Fibroblast of lung (primary cell): ENCODE measurements around the gene TVP23C. TPM values are rescaled to one million over a fixed set of nuclear protein-coding genes. Genes with fewer than 3 reads are reported as not detected.
A peak's percentile ranks its signal among the peaks of the same experiment; 100 is the strongest.

Source experiments
- DNase-seq, 2 donors: peaks; one replicate each; pipeline versions ENCODE4 v3.0.0 to v3.0.0-alpha.2; 2010; ENCODE audit warnings: low read depth in 2 of 2
- H2AFZ ChIP-seq: 2 replicates; pipeline ENCODE4 v1.5.1; 2012; ENCODE audit warnings: low read length, control low read depth, inconsistent platforms
- H3K27ac ChIP-seq: 2 replicates; pipeline ENCODE4 v1.5.1; 2011; ENCODE audit warnings: low read length, control low read depth; ENCODE audit not compliant: insufficient read depth
- H3K27me3 ChIP-seq: 2 replicates; pipeline ENCODE4 v1.5.1; 2011; ENCODE audit warnings: mild to moderate bottlenecking, low read length; ENCODE audit not compliant: control insufficient read depth, insufficient read depth
- H3K36me3 ChIP-seq: 2 replicates; pipeline ENCODE4 v1.5.1; 2011; ENCODE audit warnings: low read length; ENCODE audit not compliant: control insufficient read depth, insufficient read depth
- H3K4me1 ChIP-seq: 2 replicates; pipeline ENCODE4 v1.5.1; 2011; ENCODE audit warnings: low read length; ENCODE audit not compliant: control insufficient read depth, insufficient read depth; ENCODE audit errors: extremely low read depth
- H3K4me2 ChIP-seq: 2 replicates; pipeline ENCODE4 v1.5.1; 2011; ENCODE audit warnings: low read length, control low read depth; ENCODE audit not compliant: insufficient read depth; ENCODE audit errors: extremely low read depth
- H3K4me3 ChIP-seq, 4 experiments: fragments of 200-600 bp in 1 of 4; sonication (generic) in 1 of 4; replicated peaks in 1 of 4; 2 replicates each; pipeline ENCODE4 v1.5.1; 2011 to 2016; ENCODE audit warnings: low read length in 4 of 4, low read depth in 3 of 4, mild to moderate bottlenecking in 3 of 4, control low read depth in 2 of 4, inconsistent platforms in 1 of 4, mixed read lengths in 1 of 4; ENCODE audit not compliant: insufficient read depth in 1 of 4; ENCODE audit errors: control extremely low read depth in 1 of 4
- H3K79me2 ChIP-seq: 2 replicates; pipeline ENCODE4 v1.5.1; 2012; ENCODE audit warnings: mild to moderate bottlenecking, low read length, inconsistent platforms; ENCODE audit not compliant: control insufficient read depth, insufficient read depth
- H3K9ac ChIP-seq: 2 replicates; pipeline ENCODE4 v1.5.1; 2011; ENCODE audit warnings: mild to moderate bottlenecking, low read length, control low read depth; ENCODE audit not compliant: insufficient read depth
- H3K9me3 ChIP-seq: 2 replicates; pipeline ENCODE4 v1.5.1; 2012; ENCODE audit warnings: low read depth, low read length; ENCODE audit not compliant: control insufficient read depth, insufficient read depth
- H4K20me1 ChIP-seq: 2 replicates; pipeline ENCODE4 v1.5.1; 2011; ENCODE audit warnings: low read length; ENCODE audit not compliant: control insufficient read depth, insufficient read depth; ENCODE audit errors: extremely low read depth
- EZH2 ChIP-seq: IDR thresholded peaks from 2 replicates; pipeline ENCODE4 v1.5.1; 2012; ENCODE audit warnings: low read length, control low read depth, mild to moderate bottlenecking; ENCODE audit errors: missing control alignments
- polyA plus RNA-seq, 2 donors: library from polyadenylated mRNA; depleted of rRNA in 1 of 2; stranded (reverse) in 1 of 2; unstranded in 1 of 2; fragments of >200 nt; gene quantifications; 2 replicates each; pipeline ENCODE4 v1.2.1, GENCODE V29; 2011 to 2012; ENCODE audit warnings: missing spikeins in 1 of 2
- total RNA-seq: library from RNA; depleted of rRNA; stranded (reverse); fragments of >200 nt; gene quantifications from 2 replicates; pipeline ENCODE4 v1.2.1, GENCODE V29; 2014
- TF ChIP-seq, protein P1 (sequence below), 2 donors: IDR thresholded peaks in 1 of 2; conservative IDR thresholded peaks in 1 of 2; 1 replicate in 1 of 2; 2 replicates in 1 of 2; pipeline ENCODE4 v1.5.1; 2011 to 2012; ENCODE audit warnings: low read length in 2 of 2, control low read depth in 1 of 2, inconsistent platforms in 1 of 2, low read depth in 1 of 2, mild to moderate bottlenecking in 1 of 2

TVP23C gene
- total and polyA plus RNA-seq, 2 donors (not counting 1 experiment from before 2014, with no cell fraction given) = 7.0 to 25.1 TPM

DNA sequence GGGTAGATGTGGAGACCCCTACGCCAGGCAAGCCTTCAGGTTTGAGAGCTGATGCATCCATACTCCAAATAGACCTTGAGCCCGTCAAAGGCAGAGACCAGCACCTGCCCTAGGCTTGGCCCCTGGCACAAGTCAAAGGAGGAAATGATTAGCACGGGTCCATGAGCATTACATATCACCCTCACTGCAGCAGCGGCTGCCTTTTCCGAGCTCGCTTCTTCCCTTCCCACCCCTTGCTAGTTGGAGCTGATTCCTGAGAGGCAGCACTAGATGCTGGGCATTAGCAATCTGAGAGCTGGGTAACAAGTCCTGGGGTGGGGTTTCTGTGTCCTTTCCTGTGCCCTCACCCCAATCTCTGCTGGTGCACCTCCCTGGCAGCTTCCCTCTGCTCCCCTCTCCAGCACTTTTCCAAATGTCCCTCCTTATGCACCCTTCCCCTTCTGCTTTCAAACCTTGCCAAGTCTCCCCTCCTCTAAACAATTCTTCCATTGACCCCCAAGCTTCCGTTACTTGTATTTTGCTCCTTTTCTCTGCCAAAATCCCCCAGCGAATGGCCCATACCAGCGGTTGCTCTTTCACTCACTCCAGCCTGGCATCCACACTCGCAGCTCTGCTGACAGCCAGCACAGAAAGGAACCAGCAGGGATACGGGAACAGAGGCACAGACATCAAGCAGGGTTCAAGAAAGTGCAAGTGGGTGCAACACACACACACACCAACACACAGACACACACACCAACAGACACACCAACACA is 98.9 kb downstream of the TVP23C start:
- DNase-seq = peak in 1 of 2 donors; percentile 27
- Histone ChIP-seq H3K4me1 (peaks cover 19% of the 10 kb centered on the region), H3K9ac (no peak overlapping the region), H2AFZ (no peak overlapping the region), H3K79me2 (no peaks in the 10 kb centered on the region), H4K20me1 (no peaks in the 10 kb centered on the region), H3K27ac (no peak overlapping the region), H3K4me3 (no peak overlapping the region), H3K36me3 (no peaks in the 10 kb centered on the region), H3K4me2 (no peak overlapping the region), H3K27me3 (peaks cover 3% of the 10 kb centered on the region), H3K9me3 (no peaks in the 10 kb centered on the region)
- TF ChIP-seq, protein P1, sequence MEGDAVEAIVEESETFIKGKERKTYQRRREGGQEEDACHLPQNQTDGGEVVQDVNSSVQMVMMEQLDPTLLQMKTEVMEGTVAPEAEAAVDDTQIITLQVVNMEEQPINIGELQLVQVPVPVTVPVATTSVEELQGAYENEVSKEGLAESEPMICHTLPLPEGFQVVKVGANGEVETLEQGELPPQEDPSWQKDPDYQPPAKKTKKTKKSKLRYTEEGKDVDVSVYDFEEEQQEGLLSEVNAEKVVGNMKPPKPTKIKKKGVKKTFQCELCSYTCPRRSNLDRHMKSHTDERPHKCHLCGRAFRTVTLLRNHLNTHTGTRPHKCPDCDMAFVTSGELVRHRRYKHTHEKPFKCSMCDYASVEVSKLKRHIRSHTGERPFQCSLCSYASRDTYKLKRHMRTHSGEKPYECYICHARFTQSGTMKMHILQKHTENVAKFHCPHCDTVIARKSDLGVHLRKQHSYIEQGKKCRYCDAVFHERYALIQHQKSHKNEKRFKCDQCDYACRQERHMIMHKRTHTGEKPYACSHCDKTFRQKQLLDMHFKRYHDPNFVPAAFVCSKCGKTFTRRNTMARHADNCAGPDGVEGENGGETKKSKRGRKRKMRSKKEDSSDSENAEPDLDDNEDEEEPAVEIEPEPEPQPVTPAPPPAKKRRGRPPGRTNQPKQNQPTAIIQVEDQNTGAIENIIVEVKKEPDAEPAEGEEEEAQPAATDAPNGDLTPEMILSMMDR (conservative IDR thresholded peaks at IDR 0.05 in 1 of 2, IDR thresholded peaks at IDR 0.05 in 1 of 2; ENCODE audit: low read depth in 1 of 2, low read length in 2 of 2) = no peak
- TF ChIP-seq EZH2 = no peak

DNA sequence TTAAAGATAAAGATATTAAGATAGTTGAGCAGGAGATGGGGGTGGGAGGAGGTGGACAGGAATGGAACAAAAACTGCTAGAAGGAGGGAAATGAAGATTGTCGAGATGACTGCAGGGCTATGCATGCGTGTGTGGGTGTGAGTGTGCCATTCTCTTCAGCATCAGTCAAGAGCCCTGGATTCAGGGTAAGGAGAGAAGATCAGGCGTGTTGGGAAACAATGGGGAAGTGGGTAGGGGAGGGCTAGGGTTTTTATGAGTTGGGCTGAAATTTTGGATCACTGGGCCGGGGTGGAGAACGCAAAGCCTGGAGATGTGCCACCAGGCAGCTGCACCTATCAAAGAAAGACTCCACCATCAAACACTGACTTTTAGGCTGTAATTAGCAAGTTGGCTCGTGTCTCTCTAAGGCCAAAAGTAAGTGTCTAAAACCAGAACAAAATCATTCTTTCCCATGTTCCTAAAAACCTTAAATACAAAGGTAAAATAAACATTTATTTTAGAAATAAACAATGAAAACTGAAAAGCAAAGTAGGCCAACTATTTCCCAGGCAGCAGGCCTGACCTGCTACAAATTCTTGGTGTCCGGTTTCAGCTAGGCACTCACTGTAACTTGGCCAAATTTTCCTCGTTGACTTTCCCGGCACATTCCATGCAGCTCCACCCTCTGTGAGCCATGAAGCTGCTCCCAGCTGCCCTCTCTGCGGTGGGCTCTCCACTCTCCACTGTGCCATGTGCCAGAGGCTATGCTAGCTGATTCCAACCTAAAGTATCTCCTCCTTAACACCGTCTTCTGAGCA is 100.1 kb downstream of the TVP23C start:
- no peak for TF ChIP-seq EZH2
- TF ChIP-seq, protein P1 (conservative IDR thresholded peaks at IDR 0.05 in 1 of 2, IDR thresholded peaks at IDR 0.05 in 1 of 2; ENCODE audit: low read depth in 1 of 2, low read length in 2 of 2) = no peak
- no peaks in the 10 kb centered on the region for H3K9me3 ChIP-seq
- no peaks in the 10 kb centered on the region for H3K79me2 ChIP-seq
- peak overlapping the region; percentile 6 for H3K27ac ChIP-seq
- H3K4me1 ChIP-seq = peaks cover 19% of the 10 kb centered on the region
- no peak overlapping the region for H3K4me3 ChIP-seq
- no peak overlapping the region for H3K9ac ChIP-seq
- no peak overlapping the region for H2AFZ ChIP-seq
- peak overlapping the region; percentile 17 for H3K4me2 ChIP-seq
- no peaks in the 10 kb centered on the region for H3K36me3 ChIP-seq
- H3K27me3 ChIP-seq = peaks cover 3% of the 10 kb centered on the region
- H4K20me1 ChIP-seq = no peaks in the 10 kb centered on the region
- peak; percentile 93 for DNase-seq

DNA sequence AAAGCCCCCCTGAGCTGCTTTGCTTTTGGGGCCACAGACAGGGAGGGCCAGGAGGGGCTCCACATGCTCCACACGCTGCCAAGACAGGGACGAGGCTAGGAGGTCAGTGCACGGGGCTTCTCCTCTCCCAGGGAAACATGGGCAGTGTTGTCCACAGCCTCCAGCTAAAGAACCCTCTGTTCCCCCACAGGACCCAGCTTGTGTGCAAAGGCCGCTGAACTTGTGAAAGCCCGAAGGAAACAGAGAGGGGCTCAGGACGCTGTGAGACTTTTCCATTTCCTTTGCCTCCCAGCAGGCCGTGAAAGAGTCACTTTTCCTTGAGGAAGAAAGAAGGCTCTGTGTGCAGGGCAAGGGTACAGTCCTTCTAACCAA is 105.6 kb downstream of the TVP23C start:
- Histone ChIP-seq H3K9ac (no peak overlapping the region), H4K20me1 (no peaks in the 10 kb centered on the region), H3K4me3 (no peak overlapping the region), H3K36me3 (no peaks in the 10 kb centered on the region), H3K27me3 (no peaks in the 10 kb centered on the region), H3K9me3 (no peaks in the 10 kb centered on the region), H2AFZ (no peak overlapping the region), H3K79me2 (no peaks in the 10 kb centered on the region), H3K27ac (peak overlapping the region; percentile 60), H3K4me1 (peaks cover 19% of the 10 kb centered on the region), H3K4me2 (peak overlapping the region; percentile 64)
- no peak for DNase-seq
- TF ChIP-seq, protein P1 (conservative IDR thresholded peaks at IDR 0.05 in 1 of 2, IDR thresholded peaks at IDR 0.05 in 1 of 2; ENCODE audit: low read depth in 1 of 2, low read length in 2 of 2) = no peak
- TF ChIP-seq EZH2 = no peak
